Stimulated activated CD4-positive, alpha-beta T cell treated with anti-CD3 and anti-CD28 coated beads, Interleukin-1b, Interleukin-23, amount 100 ng/mL, for 48 hours (primary cell): ENCODE results near the gene ZDHHC8.

Source experiments
- DNase-seq: peaks from one replicate; pipeline ENCODE4 v3.0.0-alpha.2; 2020

ZDHHC8 gene

GRCh38 chr22:20114506-20115475, 16.8 kb upstream of the ZDHHC8 start:
- DNase-seq: no peak

GRCh38 chr22:20115691-20116375, 15.8 kb upstream of the ZDHHC8 start, which contains the start of gene RANBP1:
Gene RANBP1 (plus strand): TSS chr22:20116104. CDS start chr22:20116185, 81 bp downstream.
- DNase-seq: no peak

GRCh38 chr22:20116376-20116950, 15.1 kb upstream of the ZDHHC8 start:
- no peak for DNase-seq

GRCh38 chr22:20116951-20117632, 14.5 kb upstream of the ZDHHC8 start, which contains the start of gene TRMT2A:
Gene TRMT2A (minus strand): TSS chr22:20117226. CDS start chr22:20116906, 320 bp downstream.
- DNase-seq: peak; percentile 97

GRCh38 chr22:20117633-20118299, 13.8 kb upstream of the ZDHHC8 start:
- peak; percentile 88 for DNase-seq

GRCh38 chr22:20118300-20119020, 13.1 kb upstream of the ZDHHC8 start:
- no peak for DNase-seq

- no peak for DNase-seq
Measured at GRCh38 chr22:20121856-20122415, 9.7 kb upstream of the ZDHHC8 start.

- no peak for DNase-seq
Measured at GRCh38 chr22:20123366-20124082, 8.1 kb upstream of the ZDHHC8 start.

GRCh38 chr22:20124083-20124787, 7.4 kb upstream of the ZDHHC8 start:
- no peak for DNase-seq

- DNase-seq: no peak
Measured at GRCh38 chr22:20125201-20126174, 6.1 kb upstream of the ZDHHC8 start.

- DNase-seq: no peak
Measured at GRCh38 chr22:20126284-20127029, 5.1 kb upstream of the ZDHHC8 start.

GRCh38 chr22:20127318-20127868, 4.2 kb upstream of the ZDHHC8 start:
- DNase-seq: no peak

- DNase-seq: no peak
Measured at GRCh38 chr22:20127869-20128618, 3.6 kb upstream of the ZDHHC8 start.

GRCh38 chr22:20128619-20128901, 3.0 kb upstream of the ZDHHC8 start:
- no peak for DNase-seq

GRCh38 chr22:20128902-20129746, 2.5 kb upstream of the ZDHHC8 start:
- peak; percentile 55 for DNase-seq

- DNase-seq: no peak
Measured at GRCh38 chr22:20129747-20130014, 1.9 kb upstream of the ZDHHC8 start.
